Measurements from ENCODE around the gene GAST.
"Not testable (repeated sequence)": the region's sequence is repeated elsewhere in the genome, so short reads cannot be mapped to it uniquely, and the experiment has no call there.

Gene GAST

GRCh38 chr17:41691031-41691777 lies 20.9 kb upstream of the GAST start:
- H3K9ac ChIP-seq (ENCODE audit: low read length in 5 of 5), result peak overlapping the region in 2 of 5 donors; percentile 48 to 52
- peak overlapping the region; percentile 28 to 94 (median 81) for H3K4me3 ChIP-seq (ENCODE audit: low read depth in 1 of 5, low read length in 5 of 5)
- peak overlapping the region; percentile 100 for H3K27ac ChIP-seq (ENCODE audit: low read depth, low read length)
- H3K36me3 ChIP-seq (ENCODE audit: control insufficient read depth in 5 of 5, insufficient read depth in 5 of 5, low read length in 5 of 5), result peaks cover 29 to 61% (median 56%) of the 10 kb centered on the region in 5 donors
- no peaks in the 10 kb centered on the region for H3K9me3 ChIP-seq (ENCODE audit: control insufficient read depth in 5 of 5, low read length in 5 of 5)
- peaks cover 4 to 44% (median 34%) of the 10 kb centered on the region in 5 donors for H3K4me1 ChIP-seq (ENCODE audit: control insufficient read depth in 5 of 5, insufficient read depth in 5 of 5, low read length in 5 of 5)
- H3K27me3 ChIP-seq (ENCODE audit: control insufficient read depth in 5 of 5, insufficient read depth in 4 of 5, low read length in 5 of 5), result no peaks in the 10 kb centered on the region

DNA sequence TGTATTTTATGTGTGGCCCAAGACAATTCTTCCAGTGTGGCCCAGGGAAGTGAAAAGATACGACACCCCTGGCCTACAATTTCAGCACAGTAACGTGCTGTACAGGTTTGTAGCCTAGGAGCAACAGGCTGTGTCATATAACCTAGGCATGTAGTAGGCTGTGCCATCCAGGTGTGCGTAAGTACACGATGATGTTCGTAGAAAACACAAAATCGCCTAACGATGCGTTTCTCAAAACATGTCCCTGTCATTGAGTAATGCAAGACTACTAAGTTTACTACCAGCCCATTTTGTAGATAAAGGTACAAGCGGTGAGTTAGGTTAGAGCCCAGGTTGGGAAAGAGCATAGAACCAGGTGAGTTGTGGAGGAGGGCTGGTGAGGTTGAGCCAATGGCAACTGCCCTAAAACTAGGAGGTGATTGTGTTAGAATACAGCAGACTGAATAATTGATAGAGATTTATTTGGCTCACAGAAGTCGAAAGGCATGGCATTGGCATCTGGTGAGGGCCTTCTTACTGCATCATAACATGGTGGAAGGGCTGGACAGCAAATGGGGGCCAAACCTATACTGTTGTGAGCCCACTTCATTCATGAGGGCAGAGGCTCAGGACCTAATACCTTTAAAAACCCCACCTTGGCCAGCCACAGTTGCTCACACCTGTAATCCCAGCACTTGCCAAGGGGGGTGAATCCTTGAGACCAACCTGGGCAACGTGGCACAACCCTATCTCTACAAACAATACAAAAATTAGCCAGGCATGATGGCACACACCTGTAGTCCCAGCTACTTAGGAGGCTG lies 19.2 kb upstream of the GAST start:
- peaks cover 11 to 54% (median 46%) of the 10 kb centered on the region in 5 donors for H3K4me1 ChIP-seq (ENCODE audit: control insufficient read depth in 5 of 5, insufficient read depth in 5 of 5, low read length in 5 of 5)
- H3K9ac ChIP-seq (ENCODE audit: low read length in 5 of 5), result no peak overlapping the region
- H3K27ac ChIP-seq (ENCODE audit: low read depth, low read length), result no peak overlapping the region
- no peaks in the 10 kb centered on the region for H3K9me3 ChIP-seq (ENCODE audit: control insufficient read depth in 5 of 5, low read length in 5 of 5)
- no peaks in the 10 kb centered on the region for H3K27me3 ChIP-seq (ENCODE audit: control insufficient read depth in 5 of 5, insufficient read depth in 4 of 5, low read length in 5 of 5)
- no peak overlapping the region for H3K4me3 ChIP-seq (ENCODE audit: low read depth in 1 of 5, low read length in 5 of 5)
- peaks cover 29 to 61% (median 56%) of the 10 kb centered on the region in 5 donors for H3K36me3 ChIP-seq (ENCODE audit: control insufficient read depth in 5 of 5, insufficient read depth in 5 of 5, low read length in 5 of 5)

DNA sequence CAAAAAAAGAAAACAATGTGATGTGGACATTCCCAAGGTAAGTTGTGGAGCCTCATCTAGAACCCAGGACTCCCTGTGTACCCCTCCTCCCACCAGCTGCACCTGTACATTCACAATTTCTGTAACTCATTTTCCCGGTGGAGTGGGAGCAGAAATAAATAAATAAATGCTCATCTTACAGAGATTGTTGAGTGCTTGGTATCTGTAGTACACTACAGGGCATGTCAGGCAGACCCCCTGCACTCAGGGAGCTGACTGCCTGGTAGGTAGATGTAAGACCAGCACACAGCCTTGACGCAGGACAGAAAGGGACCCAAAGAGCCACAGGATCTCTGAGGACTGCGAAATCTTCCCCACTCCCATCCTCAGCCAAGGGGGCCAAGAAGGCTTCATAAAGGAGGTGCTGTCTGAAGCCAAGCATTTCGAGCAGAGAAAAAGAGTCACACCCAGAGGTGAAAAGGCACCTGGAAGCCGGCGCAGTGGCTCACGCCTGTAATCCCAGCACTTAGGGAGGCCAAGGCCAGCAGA lies 16.9 kb upstream of the GAST start:
- Histone ChIP-seq H3K36me3 (ENCODE audit: control insufficient read depth in 5 of 5, insufficient read depth in 5 of 5, low read length in 5 of 5) (peaks cover 23 to 52% (median 48%) of the 10 kb centered on the region in 5 donors), H3K27me3 (ENCODE audit: control insufficient read depth in 5 of 5, insufficient read depth in 4 of 5, low read length in 5 of 5) (no peaks in the 10 kb centered on the region), H3K4me3 (ENCODE audit: low read depth in 1 of 5, low read length in 5 of 5) (no peak overlapping the region), H3K27ac (ENCODE audit: low read depth, low read length) (no peak overlapping the region), H3K9me3 (ENCODE audit: control insufficient read depth in 5 of 5, low read length in 5 of 5) (no peaks in the 10 kb centered on the region), H3K4me1 (ENCODE audit: control insufficient read depth in 5 of 5, insufficient read depth in 5 of 5, low read length in 5 of 5) (peaks cover 11 to 43% (median 39%) of the 10 kb centered on the region in 5 donors), H3K9ac (ENCODE audit: low read length in 5 of 5) (no peak overlapping the region)

DNA sequence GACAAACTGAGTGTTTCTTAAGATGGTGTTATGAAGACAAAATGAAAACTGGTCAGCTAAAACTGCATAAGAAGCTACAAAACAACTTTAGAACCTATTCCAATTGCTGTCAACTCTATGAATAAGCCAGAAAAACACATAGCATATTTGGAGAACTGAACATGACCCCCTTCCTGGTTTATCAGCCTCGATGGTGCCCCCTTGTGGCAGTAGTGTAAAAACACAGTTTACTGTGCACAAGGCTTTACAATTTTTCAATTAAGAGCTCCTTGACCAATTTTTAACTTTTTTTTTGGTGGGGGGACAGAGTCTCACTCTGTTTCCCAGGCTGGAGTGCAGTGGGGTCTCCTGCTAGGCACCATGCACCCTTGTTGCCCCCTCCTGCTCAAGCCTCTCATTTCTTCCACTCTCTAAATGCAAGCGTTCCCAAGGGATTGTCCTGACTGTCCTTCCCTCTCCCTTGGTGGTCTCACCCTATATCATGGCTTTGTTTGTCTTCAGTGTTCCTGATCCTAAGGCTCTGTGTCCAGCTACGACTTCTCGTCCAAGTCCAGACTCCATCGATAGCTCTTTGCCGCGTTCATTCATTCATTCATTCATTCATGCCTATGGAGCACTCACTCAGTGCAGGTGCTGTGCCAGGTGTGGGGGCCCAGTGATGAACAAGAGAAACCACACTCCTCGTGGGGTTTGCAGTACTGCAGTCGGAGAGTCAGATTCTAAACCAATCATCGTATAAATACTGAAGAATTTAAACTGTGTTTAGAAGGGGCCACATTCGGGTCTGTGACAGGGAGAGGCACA lies 16.0 kb upstream of the GAST start:
- H3K9me3 ChIP-seq (ENCODE audit: control insufficient read depth in 5 of 5, low read length in 5 of 5), result no peaks in the 10 kb centered on the region
- no peak overlapping the region for H3K9ac ChIP-seq (ENCODE audit: low read length in 5 of 5)
- no peaks in the 10 kb centered on the region for H3K27me3 ChIP-seq (ENCODE audit: control insufficient read depth in 5 of 5, insufficient read depth in 4 of 5, low read length in 5 of 5)
- no peak overlapping the region for H3K4me3 ChIP-seq (ENCODE audit: low read depth in 1 of 5, low read length in 5 of 5)
- peaks cover 10 to 33% (median 30%) of the 10 kb centered on the region in 5 donors for H3K4me1 ChIP-seq (ENCODE audit: control insufficient read depth in 5 of 5, insufficient read depth in 5 of 5, low read length in 5 of 5)
- peaks cover 16 to 43% (median 39%) of the 10 kb centered on the region in 5 donors for H3K36me3 ChIP-seq (ENCODE audit: control insufficient read depth in 5 of 5, insufficient read depth in 5 of 5, low read length in 5 of 5)
- no peak overlapping the region for H3K27ac ChIP-seq (ENCODE audit: low read depth, low read length)

GRCh38 chr17:41697122-41697962 lies 14.8 kb upstream of the GAST start:
- peak overlapping the region in 1 of 5 donors; percentile 30 for H3K9ac ChIP-seq (ENCODE audit: low read length in 5 of 5)
- H3K4me3 ChIP-seq (ENCODE audit: low read depth in 1 of 5, low read length in 5 of 5), result peak overlapping the region in 1 of 5 donors; percentile 19
- H3K27ac ChIP-seq (ENCODE audit: low read depth, low read length), result peak overlapping the region; percentile 38
- H3K4me1 ChIP-seq (ENCODE audit: control insufficient read depth in 5 of 5, insufficient read depth in 5 of 5, low read length in 5 of 5), result peaks cover 8 to 23% (median 20%) of the 10 kb centered on the region in 5 donors
- H3K36me3 ChIP-seq (ENCODE audit: control insufficient read depth in 5 of 5, insufficient read depth in 5 of 5, low read length in 5 of 5), result peaks cover 8 to 31% (median 27%) of the 10 kb centered on the region in 5 donors
- H3K27me3 ChIP-seq (ENCODE audit: control insufficient read depth in 5 of 5, insufficient read depth in 4 of 5, low read length in 5 of 5), result no peaks in the 10 kb centered on the region
- no peaks in the 10 kb centered on the region for H3K9me3 ChIP-seq (ENCODE audit: control insufficient read depth in 5 of 5, low read length in 5 of 5)

GRCh38 chr17:41700843-41701242 lies 11.3 kb upstream of the GAST start:
- H3K27ac ChIP-seq (ENCODE audit: low read depth, low read length); H3K36me3 ChIP-seq (ENCODE audit: control insufficient read depth in 5 of 5, insufficient read depth in 5 of 5, low read length in 5 of 5); H3K9ac ChIP-seq (ENCODE audit: low read length in 5 of 5); H3K9me3 ChIP-seq (ENCODE audit: control insufficient read depth in 5 of 5, low read length in 5 of 5); H3K27me3 ChIP-seq (ENCODE audit: control insufficient read depth in 5 of 5, insufficient read depth in 4 of 5, low read length in 5 of 5); H3K4me3 ChIP-seq (ENCODE audit: low read depth in 1 of 5, low read length in 5 of 5): not testable (repeated sequence)
- peaks cover 8 to 20% (median 19%) of the 10 kb centered on the region in 5 donors for H3K4me1 ChIP-seq (ENCODE audit: control insufficient read depth in 5 of 5, insufficient read depth in 5 of 5, low read length in 5 of 5)

GRCh38 chr17:41702712-41703111 lies 9.4 kb upstream of the GAST start:
- Histone ChIP-seq H3K27ac (ENCODE audit: low read depth, low read length) (no peak overlapping the region), H3K36me3 (ENCODE audit: control insufficient read depth in 5 of 5, insufficient read depth in 5 of 5, low read length in 5 of 5) (no peaks in the 10 kb centered on the region), H3K27me3 (ENCODE audit: control insufficient read depth in 5 of 5, insufficient read depth in 4 of 5, low read length in 5 of 5) (no peaks in the 10 kb centered on the region), H3K4me1 (ENCODE audit: control insufficient read depth in 5 of 5, insufficient read depth in 5 of 5, low read length in 5 of 5) (peaks cover 0 to 2% (median 0%) of the 10 kb centered on the region in 5 donors), H3K9me3 (ENCODE audit: control insufficient read depth in 5 of 5, low read length in 5 of 5) (no peaks in the 10 kb centered on the region), H3K9ac (ENCODE audit: low read length in 5 of 5) (no peak overlapping the region), H3K4me3 (ENCODE audit: low read depth in 1 of 5, low read length in 5 of 5) (no peak overlapping the region)

DNA sequence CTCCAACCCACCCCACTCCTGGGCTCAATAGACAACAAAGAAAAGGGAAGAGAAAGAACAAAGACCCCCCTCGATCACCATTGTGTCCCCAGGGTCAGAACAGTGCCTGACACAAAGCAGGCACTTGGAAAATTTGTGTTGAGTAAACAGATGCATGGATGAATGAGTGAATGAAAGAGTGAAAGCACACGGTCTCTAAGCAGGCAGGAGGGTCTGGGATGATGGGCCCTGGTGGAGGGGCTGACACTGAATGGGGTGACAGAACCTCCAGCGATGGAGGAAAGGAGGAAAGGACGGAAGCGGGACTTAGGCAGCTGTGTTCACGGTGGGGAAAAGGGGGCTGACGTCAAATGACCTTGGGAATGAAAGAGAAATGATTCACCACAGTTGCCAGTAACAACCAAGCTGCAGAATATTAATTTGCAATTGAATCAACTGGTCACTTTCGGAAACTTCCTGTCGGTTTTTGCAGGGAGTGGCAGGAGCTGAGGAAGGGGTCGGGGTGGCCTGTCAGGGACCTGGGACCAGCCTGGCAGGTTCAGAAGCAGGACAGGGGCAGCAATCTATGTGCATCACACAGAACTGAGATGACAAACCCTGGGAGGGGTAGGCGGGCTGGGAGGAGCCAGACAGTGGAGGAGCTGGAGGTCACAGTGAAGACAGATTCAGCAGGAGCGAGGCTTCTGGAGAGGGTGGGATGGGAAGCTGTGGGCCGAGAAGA lies 6.7 kb upstream of the GAST start:
- H3K36me3 ChIP-seq (ENCODE audit: control insufficient read depth in 5 of 5, insufficient read depth in 5 of 5, low read length in 5 of 5), result no peaks in the 10 kb centered on the region
- no peaks in the 10 kb centered on the region for H3K4me1 ChIP-seq (ENCODE audit: control insufficient read depth in 5 of 5, insufficient read depth in 5 of 5, low read length in 5 of 5)
- H3K4me3 ChIP-seq (ENCODE audit: low read depth in 1 of 5, low read length in 5 of 5), result no peak overlapping the region
- H3K27ac ChIP-seq (ENCODE audit: low read depth, low read length), result no peak overlapping the region
- no peaks in the 10 kb centered on the region for H3K27me3 ChIP-seq (ENCODE audit: control insufficient read depth in 5 of 5, insufficient read depth in 4 of 5, low read length in 5 of 5)
- no peak overlapping the region for H3K9ac ChIP-seq (ENCODE audit: low read length in 5 of 5)
- no peaks in the 10 kb centered on the region for H3K9me3 ChIP-seq (ENCODE audit: control insufficient read depth in 5 of 5, low read length in 5 of 5)
